ES-I3 (cell line): ENCODE data around the gene RPTOR.
A peak's percentile ranks its signal among the peaks of the same experiment; 100 is the strongest.

ENCODE experiments used
- H3K36me3 ChIP-seq: 2 replicates; pipeline ENCODE4 v1.6.1; 2013; ENCODE audit warnings: mild to moderate bottlenecking, low read length, control low read depth, moderate library complexity; ENCODE audit not compliant: insufficient read depth
- H3K4me1 ChIP-seq: 2 replicates; pipeline ENCODE4 v1.6.1; 2013; ENCODE audit warnings: mild to moderate bottlenecking, control low read depth, low read length; ENCODE audit not compliant: insufficient read depth
- H3K9ac ChIP-seq: 2 replicates; pipeline ENCODE4 v1.6.1; 2013; ENCODE audit warnings: low read depth, mild to moderate bottlenecking, low read length, moderate library complexity
- H3K9me3 ChIP-seq: 2 replicates; pipeline ENCODE4 v1.6.1; 2013; ENCODE audit warnings: mild to moderate bottlenecking, low read length, moderate library complexity; ENCODE audit not compliant: control insufficient read depth, insufficient read depth

Gene RPTOR

DNA sequence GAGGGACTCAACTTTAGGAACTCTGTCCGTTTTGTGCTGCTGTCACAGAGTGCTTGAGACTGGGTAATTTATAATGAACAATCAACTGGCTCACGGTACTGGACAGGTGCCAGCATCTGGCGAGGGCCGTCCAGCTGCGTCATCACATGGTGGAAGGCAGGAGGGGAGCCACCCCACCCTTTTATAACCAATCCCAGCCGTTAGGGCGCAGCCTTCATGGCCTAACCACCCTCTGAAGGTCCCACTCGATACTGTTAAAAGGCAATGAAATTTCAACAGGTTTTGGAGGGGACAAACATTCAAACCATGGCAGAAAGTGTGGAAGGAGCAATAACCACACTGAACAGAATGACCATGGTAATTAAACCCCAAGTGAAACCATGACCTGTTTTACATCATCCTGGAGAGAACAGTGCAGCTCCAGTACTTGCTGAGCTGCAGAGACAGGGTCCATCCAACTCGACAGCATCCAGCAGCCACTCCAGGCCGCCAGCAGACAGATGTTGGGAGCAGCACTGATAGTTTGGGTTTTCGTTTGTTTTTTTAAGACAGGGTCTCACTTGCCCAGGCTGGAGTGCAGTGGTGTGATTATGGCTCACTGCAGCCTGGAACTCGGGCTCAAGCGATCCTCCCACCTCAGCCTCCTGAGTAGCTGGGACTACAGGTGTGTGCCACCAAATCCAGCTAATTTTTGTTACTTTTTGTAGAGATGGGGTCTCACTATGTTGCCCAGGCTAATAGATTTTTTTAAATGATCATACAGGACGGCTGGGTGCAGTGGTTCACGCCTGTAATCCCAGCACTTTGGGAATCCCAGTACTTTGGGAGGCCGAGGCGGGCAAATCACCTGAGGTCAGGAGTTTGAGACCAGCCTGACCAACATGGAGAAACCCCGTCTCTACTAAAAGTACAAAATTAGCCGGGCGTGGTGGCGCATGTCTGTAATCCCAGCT, 458.0 kb downstream of the RPTOR start:
- no peaks in the 10 kb centered on the region for H3K4me1 ChIP-seq
- no peaks in the 10 kb centered on the region for H3K9me3 ChIP-seq
- no peak overlapping the region for H3K9ac ChIP-seq
- H3K36me3 ChIP-seq, result 0 out of 2 replicates have a peak, but pooled peaks cover 2% of the 10 kb centered on the region

- Histone ChIP-seq H3K36me3 (0 out of 2 replicates have a peak, but pooled peaks cover 2% of the 10 kb centered on the region), H3K4me1 (no peaks in the 10 kb centered on the region), H3K9me3 (no peaks in the 10 kb centered on the region), H3K9ac (peak overlapping the region; percentile 35; the same call in 1 of the 2 replicates)
Observed at GRCh38 chr17:81003711-81004475, 459.3 kb downstream of the RPTOR start.

GRCh38 chr17:81006891-81007290, 462.3 kb downstream of the RPTOR start:
- H3K36me3 ChIP-seq, result no peaks in the 10 kb centered on the region
- H3K9me3 ChIP-seq, result peaks cover 3% of the 10 kb centered on the region; the same call in 1 of the 2 replicates
- H3K9ac ChIP-seq, result no peak overlapping the region
- H3K4me1 ChIP-seq, result no peaks in the 10 kb centered on the region

- no peaks in the 10 kb centered on the region for H3K4me1 ChIP-seq
- H3K9ac ChIP-seq, result no peak overlapping the region
- peaks cover 4% of the 10 kb centered on the region; the same call in 1 of the 2 replicates for H3K9me3 ChIP-seq
- H3K36me3 ChIP-seq, result no peaks in the 10 kb centered on the region
Observed at GRCh38 chr17:81008140-81008539, 463.5 kb downstream of the RPTOR start.

GRCh38 chr17:81009136-81009535, 464.5 kb downstream of the RPTOR start:
- Histone ChIP-seq H3K4me1 (no peaks in the 10 kb centered on the region), H3K9ac (no peak overlapping the region), H3K36me3 (no peaks in the 10 kb centered on the region), H3K9me3 (peaks cover 6% of the 10 kb centered on the region; the same call in 1 of the 2 replicates)

- Histone ChIP-seq H3K36me3 (no peaks in the 10 kb centered on the region), H3K4me1 (no peaks in the 10 kb centered on the region), H3K9me3 (peaks cover 6% of the 10 kb centered on the region; the same call in 1 of the 2 replicates), H3K9ac (no peak overlapping the region)
Observed at GRCh38 chr17:81010935-81011334, 466.3 kb downstream of the RPTOR start.

DNA sequence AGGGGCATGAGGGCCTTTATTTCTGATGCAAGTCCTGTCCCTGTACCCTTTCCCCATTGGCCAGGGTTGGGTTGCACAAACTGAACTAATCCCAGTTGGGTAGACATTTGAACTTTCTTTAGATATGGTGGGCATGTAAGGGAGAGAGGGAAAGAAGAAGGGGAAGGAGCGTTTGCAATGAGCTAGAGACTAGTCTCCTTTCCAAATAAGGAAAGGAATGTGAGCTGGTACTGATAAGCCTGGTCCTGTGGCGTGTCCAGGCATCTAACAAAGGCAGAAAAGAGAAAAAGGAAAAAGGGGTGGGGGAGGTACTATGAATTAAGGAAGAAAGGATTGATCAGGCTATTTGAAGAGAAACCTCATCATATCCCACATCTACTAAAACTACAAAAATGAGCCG, 467.3 kb downstream of the RPTOR start:
- Histone ChIP-seq H3K36me3 (no peaks in the 10 kb centered on the region), H3K4me1 (no peaks in the 10 kb centered on the region), H3K9ac (no peak overlapping the region), H3K9me3 (peaks cover 6% of the 10 kb centered on the region; the same call in 1 of the 2 replicates)

- H3K36me3 ChIP-seq, result no peaks in the 10 kb centered on the region
- H3K9ac ChIP-seq, result no peak overlapping the region
- 0 out of 2 replicates have a peak, but pooled peaks cover under 1% of the 10 kb centered on the region for H3K4me1 ChIP-seq
- H3K9me3 ChIP-seq, result peaks cover 6% of the 10 kb centered on the region; the same call in 1 of the 2 replicates
Observed at GRCh38 chr17:81012574-81013447, 468.2 kb downstream of the RPTOR start.

DNA sequence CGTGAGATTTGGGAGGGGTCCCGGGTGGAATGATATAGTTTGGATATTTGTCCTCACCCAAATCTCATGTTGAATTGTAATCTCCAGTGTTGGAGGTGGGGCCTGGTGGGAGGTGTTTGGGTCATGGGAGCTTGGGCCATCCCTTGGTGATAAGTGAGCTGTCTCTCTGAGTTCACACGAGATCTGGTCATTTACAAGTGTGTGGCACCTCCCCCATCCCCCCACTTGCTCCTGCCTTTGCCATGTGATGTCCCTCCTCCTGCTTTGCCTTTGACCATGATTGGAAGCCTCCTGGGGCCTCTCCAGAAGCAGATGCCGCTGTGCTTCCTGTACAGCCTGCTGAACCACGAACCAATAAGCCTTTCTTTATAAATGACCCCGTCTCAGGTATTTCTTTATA, 469.0 kb downstream of the RPTOR start:
- Histone ChIP-seq H3K36me3 (no peaks in the 10 kb centered on the region), H3K9me3 (peaks cover 6% of the 10 kb centered on the region; the same call in 1 of the 2 replicates), H3K9ac (no peak overlapping the region), H3K4me1 (0 out of 2 replicates have a peak, but pooled peaks cover 3% of the 10 kb centered on the region)

DNA sequence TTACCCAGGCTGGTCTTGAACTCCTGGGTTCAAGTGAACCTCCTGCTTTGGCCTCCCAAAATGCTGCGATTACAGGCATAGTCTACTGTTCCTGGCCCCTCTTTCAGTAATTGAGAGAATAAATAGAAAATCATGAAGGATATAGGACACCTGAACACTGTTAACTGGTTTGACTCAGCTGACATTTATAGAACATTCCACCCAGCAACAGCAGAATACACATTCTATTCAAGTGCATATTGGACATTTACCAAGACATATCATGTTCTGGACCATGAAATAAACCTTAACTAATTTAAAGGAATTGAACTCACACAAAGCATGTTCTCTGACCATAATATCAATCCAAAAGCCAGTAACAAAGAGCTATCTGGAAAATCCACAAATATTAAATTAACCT, 470.5 kb downstream of the RPTOR start:
- H3K9ac ChIP-seq, result no peak overlapping the region
- H3K36me3 ChIP-seq, result no peaks in the 10 kb centered on the region
- 0 out of 2 replicates have a peak, but pooled peaks cover 3% of the 10 kb centered on the region for H3K4me1 ChIP-seq
- peaks cover 6% of the 10 kb centered on the region; the same call in 1 of the 2 replicates for H3K9me3 ChIP-seq
